BJ (cell line): ENCODE results near the gene IRS2. TPM values are rescaled to one million over a fixed set of nuclear protein-coding genes. Genes with fewer than 3 reads are reported as not detected.

Source experiments
- CTCF ChIA-PET: fragments of 350-600 bp; formaldehyde crosslinking; extraction: SDS; loops from one replicate; lab custom pipeline; 2021; ENCODE audit warnings: antibody characterized with exemption, inconsistent platforms; lab: Yijun Ruan, JAX
- POLR2A ChIA-PET: fragments of 300-600 bp; sonication (Branson Sonifier 250); formaldehyde crosslinking; extraction: SDS; loops from one replicate; lab custom pipeline; 2021; ENCODE audit warnings: antibody characterized with exemption; lab: Charles Lee
- DNase-seq: peaks from one replicate; pipeline ENCODE4 v3.0.0-alpha.2; 2011; ENCODE audit warnings: low read depth
- H3K27me3 ChIP-seq: 2 replicates; pipeline ENCODE4 v1.6.0; 2011; ENCODE audit warnings: low read length; ENCODE audit not compliant: control insufficient read depth, insufficient read depth
- H3K36me3 ChIP-seq: 2 replicates; pipeline ENCODE4 v1.5.1; 2011; ENCODE audit warnings: low read length; ENCODE audit not compliant: control insufficient read depth, insufficient read depth
- H3K4me3 ChIP-seq: 2 replicates; pipeline ENCODE4 v1.5.1; 2011; ENCODE audit warnings: low read depth, mild to moderate bottlenecking, control low read depth, low read length
- polyA plus RNA-seq: library from polyadenylated mRNA; depleted of rRNA; stranded (reverse); fragments of >200 nt; gene quantifications from 2 replicates; pipeline ENCODE4 v1.2.3, GENCODE V29; 2011
- TF ChIP-seq, protein P1 (sequence below): IDR thresholded peaks from 2 replicates; pipeline ENCODE4 v1.5.1; 2011; ENCODE audit warnings: low read depth, mild to moderate bottlenecking, control low read depth, inconsistent platforms, low read length, moderate library complexity; ENCODE audit not compliant: insufficient read depth

The IRS2 gene
- polyA plus RNA-seq, 1 experiment, result 1.3 TPM

DNA sequence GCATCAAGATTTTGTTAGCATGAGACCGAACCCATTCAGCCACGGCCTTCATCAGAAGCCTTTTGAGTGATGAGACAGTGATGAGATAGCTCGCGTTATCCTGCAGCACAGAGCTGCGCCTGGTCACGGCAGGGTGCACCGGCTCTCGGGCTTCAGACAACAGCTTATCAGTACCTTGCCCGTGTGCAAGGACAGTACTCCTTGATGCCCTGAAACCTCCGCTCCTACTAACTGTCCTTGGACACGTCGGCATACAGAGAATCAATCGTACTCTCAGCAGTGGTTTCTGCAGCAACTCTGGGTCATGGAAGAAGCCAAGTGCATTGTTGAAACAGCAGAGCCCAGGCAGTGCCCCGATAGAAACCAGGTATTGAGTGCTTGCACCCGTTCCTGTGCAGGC lies 40.7 kb downstream of the IRS2 start:
- no peaks in the 10 kb centered on the region for H3K36me3 ChIP-seq
- H3K27me3 ChIP-seq, result peaks cover 2% of the 10 kb centered on the region; the same call in 1 of the 2 replicates
- POLR2A ChIA-PET, result no interaction called here
- TF ChIP-seq, protein P1, sequence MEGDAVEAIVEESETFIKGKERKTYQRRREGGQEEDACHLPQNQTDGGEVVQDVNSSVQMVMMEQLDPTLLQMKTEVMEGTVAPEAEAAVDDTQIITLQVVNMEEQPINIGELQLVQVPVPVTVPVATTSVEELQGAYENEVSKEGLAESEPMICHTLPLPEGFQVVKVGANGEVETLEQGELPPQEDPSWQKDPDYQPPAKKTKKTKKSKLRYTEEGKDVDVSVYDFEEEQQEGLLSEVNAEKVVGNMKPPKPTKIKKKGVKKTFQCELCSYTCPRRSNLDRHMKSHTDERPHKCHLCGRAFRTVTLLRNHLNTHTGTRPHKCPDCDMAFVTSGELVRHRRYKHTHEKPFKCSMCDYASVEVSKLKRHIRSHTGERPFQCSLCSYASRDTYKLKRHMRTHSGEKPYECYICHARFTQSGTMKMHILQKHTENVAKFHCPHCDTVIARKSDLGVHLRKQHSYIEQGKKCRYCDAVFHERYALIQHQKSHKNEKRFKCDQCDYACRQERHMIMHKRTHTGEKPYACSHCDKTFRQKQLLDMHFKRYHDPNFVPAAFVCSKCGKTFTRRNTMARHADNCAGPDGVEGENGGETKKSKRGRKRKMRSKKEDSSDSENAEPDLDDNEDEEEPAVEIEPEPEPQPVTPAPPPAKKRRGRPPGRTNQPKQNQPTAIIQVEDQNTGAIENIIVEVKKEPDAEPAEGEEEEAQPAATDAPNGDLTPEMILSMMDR, result no peak
- CTCF ChIA-PET, result no interaction called here
- no peak for DNase-seq
- no peak overlapping the region for H3K4me3 ChIP-seq

DNA sequence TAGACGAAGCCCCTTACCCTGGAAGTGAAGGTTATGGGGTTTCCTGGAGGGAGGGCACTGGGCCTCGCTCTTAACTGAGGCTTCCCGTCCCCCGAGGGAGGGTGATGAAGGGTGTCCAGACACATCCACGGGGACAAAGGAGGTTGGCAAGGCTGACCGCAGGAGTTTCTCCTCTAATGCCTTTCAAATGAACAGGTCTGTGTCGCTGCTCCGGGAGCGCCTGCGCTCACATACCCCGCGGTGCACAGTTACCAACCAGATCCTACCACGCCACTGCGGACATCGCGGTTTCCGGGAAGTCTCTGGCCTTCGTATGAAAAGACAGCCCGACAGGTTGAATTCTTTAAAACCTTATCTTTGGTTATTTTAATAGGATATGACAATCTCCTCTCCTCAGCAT lies 41.3 kb downstream of the IRS2 start:
- CTCF ChIA-PET, result no interaction called here
- DNase-seq, result no peak
- POLR2A ChIA-PET, result no interaction called here
- Histone ChIP-seq H3K4me3 (no peak overlapping the region), H3K27me3 (peaks cover 2% of the 10 kb centered on the region; the same call in 1 of the 2 replicates), H3K36me3 (no peaks in the 10 kb centered on the region)
- TF ChIP-seq, protein P1, result no peak

DNA sequence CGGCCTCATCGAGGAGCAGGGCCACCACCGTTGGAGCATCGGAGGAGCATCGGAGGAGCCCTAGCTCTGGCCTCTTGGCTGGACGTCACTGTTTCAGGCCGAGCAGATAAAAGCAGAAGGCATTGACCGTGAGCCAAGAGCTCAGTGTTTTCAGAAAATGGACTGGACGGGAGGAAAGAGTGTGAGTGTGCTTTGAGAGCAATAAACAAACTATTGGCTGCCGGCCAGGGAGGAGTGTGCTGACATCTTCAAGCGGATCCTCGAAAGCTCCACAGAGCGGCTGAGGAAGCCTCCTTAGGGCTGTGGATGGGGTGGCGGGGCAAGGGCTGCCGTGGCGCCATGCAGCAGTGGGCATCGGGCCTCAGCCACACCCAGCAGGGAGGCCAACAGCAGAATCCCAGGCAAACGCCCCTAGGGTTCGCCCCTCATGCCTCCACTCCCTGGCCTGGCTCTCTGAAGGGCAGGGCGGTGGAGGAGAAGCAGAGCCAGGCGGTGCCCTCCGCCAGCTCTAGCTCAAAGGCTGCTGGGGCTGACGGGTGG lies 41.8 kb downstream of the IRS2 start:
- POLR2A ChIA-PET, result no interaction called here
- Histone ChIP-seq H3K4me3 (no peak overlapping the region), H3K36me3 (no peaks in the 10 kb centered on the region), H3K27me3 (peaks cover 2% of the 10 kb centered on the region; the same call in 1 of the 2 replicates)
- TF ChIP-seq, protein P1, result no peak
- DNase-seq, result no peak
- CTCF ChIA-PET, result no interaction called here

DNA sequence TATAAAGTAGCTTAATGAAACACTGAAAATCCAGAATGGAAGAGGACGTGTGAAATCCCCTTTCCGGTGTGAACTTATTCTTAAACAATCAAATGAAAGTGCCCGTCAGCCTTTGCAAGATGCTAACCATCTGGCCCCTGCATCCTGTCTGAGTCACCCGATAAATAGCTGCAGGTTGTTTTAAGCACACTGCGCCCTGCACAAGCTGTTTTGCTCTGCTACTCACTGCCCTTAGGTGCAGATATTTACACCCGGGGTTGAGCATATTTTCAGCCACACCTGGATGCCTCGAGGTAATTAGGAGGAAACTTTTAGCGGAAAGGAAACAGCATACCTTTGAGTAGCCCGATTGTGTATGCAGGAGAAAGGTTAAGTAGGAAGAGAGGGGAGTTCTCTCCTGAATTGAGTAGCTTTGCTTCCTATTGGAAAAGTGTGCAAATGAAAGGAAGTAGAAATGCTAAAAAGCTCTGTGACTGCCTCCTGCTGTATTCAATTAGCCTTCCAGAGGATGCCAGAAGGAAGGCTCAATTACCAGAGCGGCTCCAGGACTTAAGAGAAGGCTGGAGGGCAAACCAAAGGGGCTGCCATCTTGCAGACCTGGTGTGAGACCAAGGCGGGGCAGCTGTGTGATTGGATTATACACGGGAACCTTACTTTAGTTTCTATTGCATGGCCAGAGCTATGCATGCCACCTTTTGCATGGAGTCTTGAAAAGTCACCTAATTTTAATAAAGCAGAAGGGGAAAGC lies 42.5 kb downstream of the IRS2 start:
- DNase-seq, result peak; percentile 26
- peaks cover 2% of the 10 kb centered on the region; the same call in 1 of the 2 replicates for H3K27me3 ChIP-seq
- H3K4me3 ChIP-seq, result no peak overlapping the region
- TF ChIP-seq, protein P1, result no peak
- POLR2A ChIA-PET, result no interaction called here
- CTCF ChIA-PET, result interaction anchor here (0.7 to 1.0 kb wide), 3 partner anchors 9 to 364 kb away, joined by 3 to 4 read pairs (median 3); no protein-coding TSS in a partner anchor
- no peaks in the 10 kb centered on the region for H3K36me3 ChIP-seq

DNA sequence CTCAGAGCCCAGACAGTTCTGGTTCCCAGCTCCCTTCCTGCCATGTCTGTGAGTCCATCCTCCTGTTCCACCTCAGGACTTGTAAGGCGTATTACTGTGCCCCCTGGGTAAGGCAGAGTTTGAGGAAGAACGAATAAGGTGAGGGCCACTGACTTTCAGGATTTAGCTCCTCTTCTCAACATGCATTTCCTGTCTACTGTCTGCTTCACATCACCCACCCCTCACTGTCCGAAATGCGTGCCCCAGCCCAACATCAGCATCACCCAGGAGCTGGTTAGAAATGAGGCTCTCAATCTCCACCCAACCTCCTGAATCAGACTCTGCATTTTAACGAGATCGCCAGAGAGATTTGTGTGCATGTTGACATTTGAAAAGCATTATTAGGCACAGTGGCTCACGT lies 44.4 kb downstream of the IRS2 start:
- Histone ChIP-seq H3K27me3 (peaks cover 2% of the 10 kb centered on the region; the same call in 1 of the 2 replicates), H3K36me3 (no peaks in the 10 kb centered on the region), H3K4me3 (no peak overlapping the region)
- POLR2A ChIA-PET, result no interaction called here
- DNase-seq, result no peak
- CTCF ChIA-PET, result no interaction called here
- TF ChIP-seq, protein P1, result no peak
